HepG2 (cell line): Measurements from ENCODE around the gene EMC10. TPM values are rescaled to one million over a fixed set of nuclear protein-coding genes. Genes with fewer than 3 reads are reported as not detected.

Experiments
- HDAC1 ChIP-seq: sonication (generic); formaldehyde crosslinking; IDR thresholded peaks from 2 replicates; pipeline ENCODE4 v1.5.1; 2020; ENCODE audit warnings: mild to moderate bottlenecking, missing genetic modification reagents
- MAFF ChIP-seq: IDR thresholded peaks from 2 replicates; pipeline ENCODE4 v1.6.1; 2011; ENCODE audit warnings: low read depth, low read length, improper control_type of control experiment
- MAFG ChIP-seq: sonication (generic); formaldehyde crosslinking; IDR thresholded peaks from 2 replicates; pipeline ENCODE4 v1.5.1; 2020; ENCODE audit warnings: mild to moderate bottlenecking, missing genetic modification reagents
- MEF2D ChIP-seq: sonication (generic); formaldehyde crosslinking; IDR thresholded peaks from 2 replicates; pipeline ENCODE4 v1.5.1; 2020; ENCODE audit warnings: mild to moderate bottlenecking, missing genetic modification reagents
- MIER2 ChIP-seq: IDR thresholded peaks from 2 replicates; pipeline ENCODE4 v1.6.1; 2016; ENCODE audit warnings: missing biosample characterization, missing genetic modification reagents
- NKX3-1 ChIP-seq: sonication (generic); formaldehyde crosslinking; IDR thresholded peaks from 2 replicates; pipeline ENCODE4 v1.5.0; 2020; ENCODE audit warnings: missing genetic modification reagents
- PHF8 ChIP-seq: sonication (generic); formaldehyde crosslinking; IDR thresholded peaks from 2 replicates; pipeline ENCODE4 v1.5.0; 2020; ENCODE audit warnings: missing genetic modification reagents
- POGK ChIP-seq: sonication (generic); formaldehyde crosslinking; conservative IDR thresholded peaks from 2 replicates; pipeline ENCODE4 v1.8.0; 2022; ENCODE audit warnings: mild to moderate bottlenecking, moderate library complexity, missing genetic modification reagents
- SMAD3 ChIP-seq: sonication (generic); formaldehyde crosslinking; IDR thresholded peaks from 2 replicates; pipeline ENCODE4 v1.4.0; 2020; ENCODE audit warnings: missing genetic modification reagents
- SNAPC4 ChIP-seq: sonication (generic); formaldehyde crosslinking; IDR thresholded peaks from 2 replicates; pipeline ENCODE4 v1.4.0; 2020; ENCODE audit warnings: mild to moderate bottlenecking, missing genetic modification reagents
- TCF7 ChIP-seq: sonication (generic); IDR thresholded peaks from 2 replicates; pipeline ENCODE4 v1.6.1; 2016; ENCODE audit warnings: antibody characterized with exemption, low read depth
- TEAD3 ChIP-seq: optimal IDR thresholded peaks from 2 replicates; pipeline ENCODE3; 2016; ENCODE audit warnings: borderline replicate concordance
- ZBTB1 ChIP-seq: sonication (generic); formaldehyde crosslinking; IDR thresholded peaks from 2 replicates; pipeline ENCODE4 v1.4.0; 2020; ENCODE audit warnings: missing genetic modification reagents, borderline replicate concordance
- ZBTB34 ChIP-seq: sonication (generic); formaldehyde crosslinking; IDR thresholded peaks from 2 replicates; pipeline ENCODE4 v1.8.0; 2022; ENCODE audit warnings: mild to moderate bottlenecking, missing genetic modification reagents
- ZBTB7B ChIP-seq: sonication (generic); formaldehyde crosslinking; IDR thresholded peaks from 2 replicates; pipeline ENCODE4 v1.4.0; 2020; ENCODE audit warnings: missing genetic modification reagents
- ZFP36 ChIP-seq: fragments of 150-350 bp; IDR thresholded peaks from 2 replicates; pipeline ENCODE4 v1.6.1; 2018; ENCODE audit warnings: borderline replicate concordance, low read length, low read depth; ENCODE audit not compliant: partially characterized antibody
- ZNF274 ChIP-seq: sonication (generic); formaldehyde crosslinking; IDR thresholded peaks from 2 replicates; pipeline ENCODE4 v1.5.1; 2020; ENCODE audit warnings: mild to moderate bottlenecking, missing genetic modification reagents
- ZNF333 ChIP-seq: sonication (generic); formaldehyde crosslinking; IDR thresholded peaks from 2 replicates; pipeline ENCODE4 v1.4.0; 2020; ENCODE audit warnings: mild to moderate bottlenecking, missing genetic modification reagents, borderline replicate concordance
- ZNF367 ChIP-seq: sonication (generic); formaldehyde crosslinking; IDR thresholded peaks from 2 replicates; pipeline ENCODE4 v1.4.0; 2020; ENCODE audit warnings: missing genetic modification reagents, borderline replicate concordance
- ZNF670 ChIP-seq: sonication (generic); formaldehyde crosslinking; IDR thresholded peaks from 2 replicates; pipeline ENCODE4 v1.8.0; 2022; ENCODE audit warnings: mild to moderate bottlenecking, missing genetic modification reagents, borderline replicate concordance
- ZNF772 ChIP-seq: sonication (generic); formaldehyde crosslinking; IDR thresholded peaks from 2 replicates; pipeline ENCODE4 v1.5.0; 2020; ENCODE audit warnings: mild to moderate bottlenecking, missing genetic modification reagents
- ZNF839 ChIP-seq: sonication (generic); formaldehyde crosslinking; IDR thresholded peaks from 2 replicates; pipeline ENCODE4 v1.4.0; 2020; ENCODE audit warnings: missing genetic modification reagents, mild to moderate bottlenecking, borderline replicate concordance
- ZNF883 ChIP-seq: sonication (generic); formaldehyde crosslinking; IDR thresholded peaks from 2 replicates; pipeline ENCODE4 v1.5.1; 2020; ENCODE audit warnings: mild to moderate bottlenecking, missing genetic modification reagents; ENCODE audit errors: not compliant biosample characterization
- ZNF891 ChIP-seq: sonication (generic); formaldehyde crosslinking; IDR thresholded peaks from 2 replicates; pipeline ENCODE4 v1.5.0; 2020; ENCODE audit warnings: mild to moderate bottlenecking, missing genetic modification reagents
- polyA plus RNA-seq, 8 experiments: library from polyadenylated mRNA; depleted of rRNA in 3 of 8; stranded (reverse) in 7 of 8; unstranded in 1 of 8; fragments of >200 nt; fragmentation: Illumina TruSeq in 4 of 8; extraction: Trizol in 4 of 8; gene quantifications; 2 replicates each; pipeline versions ENCODE4 v1.2.1 to v1.2.3, GENCODE V29; 2011 to 2016; ENCODE audit warnings: low read depth in 4 of 8, missing spikeins in 1 of 8, mixed read lengths in 1 of 8; ENCODE audit not compliant: insufficient read depth in 1 of 8
- total RNA-seq, 5 experiments: library from RNA; depleted of rRNA; stranded (reverse); fragments of >200 nt; fragmentation: Illumina TruSeq; extraction: Trizol; gene quantifications; 2 replicates each; pipeline ENCODE4 v1.2.3, GENCODE V29; 2016; ENCODE audit warnings: low read depth in 1 of 5

Gene EMC10
- total and polyA plus RNA-seq, 2 of the 13 experiments (the other 11 are each of a cell fraction or from before 2014, with no cell fraction given), result not detected

GRCh38 chr19:50460161-50460765 is 16.0 kb upstream of the EMC10 start (continued):
- TF ChIP-seq ZFP36 (no peak), POGK (CRISPR knock-in tag) (no peak), ZNF367 (CRISPR knock-in tag) (no peak), MAFG (CRISPR knock-in tag) (no peak), ZBTB7B (CRISPR knock-in tag) (0 out of 2 replicates have a peak, but pooled peaks have one; percentile 24), TEAD3 (CRISPR knock-in tag) (peak; percentile 99), SMAD3 (CRISPR knock-in tag) (no peak), ZBTB1 (CRISPR knock-in tag) (no peak), ZNF772 (CRISPR knock-in tag) (no peak), MIER2 (CRISPR knock-in tag) (0 out of 2 replicates have a peak, but pooled peaks have one; percentile 19), MAFF (peak; percentile 59), MEF2D (CRISPR knock-in tag) (no peak), ZNF839 (CRISPR knock-in tag) (no peak), ZNF274 (CRISPR knock-in tag) (no peak), PHF8 (CRISPR knock-in tag) (no peak), NKX3-1 (CRISPR knock-in tag) (no peak), ZBTB34 (no peak), ZNF670 (CRISPR knock-in tag) (no peak), ZNF333 (no peak), ZNF891 (CRISPR knock-in tag) (no peak), ZNF883 (CRISPR knock-in tag) (no peak), SNAPC4 (CRISPR knock-in tag) (no peak), HDAC1 (CRISPR knock-in tag) (0 out of 2 replicates have a peak, but pooled peaks have one; percentile 32), TCF7 (peak; percentile 71; the same call in 1 of the 2 replicates)
